Ishikawa (cell line): ENCODE results near the gene MT1X.

Experiments used
- CEBPB ChIP-seq: IDR thresholded peaks from 2 replicates; pipeline ENCODE4 v1.6.1; 2012
- EGR1 ChIP-seq: IDR thresholded peaks from 2 replicates; pipeline ENCODE4 v1.6.1; 2012
- EP300 ChIP-seq: IDR thresholded peaks from 2 replicates; pipeline ENCODE4 v1.6.1; 2012; ENCODE audit warnings: borderline replicate concordance
- NFIC ChIP-seq: IDR thresholded peaks from 2 replicates; pipeline ENCODE4 v1.6.1; 2012
- RAD21 ChIP-seq: IDR thresholded peaks from 2 replicates; pipeline ENCODE4 v1.6.1; 2012; ENCODE audit warnings: low read depth
- TAF1 ChIP-seq: IDR thresholded peaks from 2 replicates; pipeline ENCODE4 v1.6.1; 2012; ENCODE audit warnings: low read depth, mild to moderate bottlenecking
- TEAD4 ChIP-seq: IDR thresholded peaks from 2 replicates; pipeline ENCODE4 v1.6.1; 2012
- YY1 ChIP-seq: IDR thresholded peaks from 2 replicates; pipeline ENCODE4 v1.6.1; 2012; ENCODE audit warnings: low read depth
- TF ChIP-seq, protein P1 (sequence below): IDR thresholded peaks from 2 replicates; pipeline ENCODE4 v1.6.1; 2012; ENCODE audit warnings: low read depth, mild to moderate bottlenecking
- TF ChIP-seq, protein P2 (sequence below): IDR thresholded peaks from 2 replicates; pipeline ENCODE4 v1.6.1; 2012

DNA sequence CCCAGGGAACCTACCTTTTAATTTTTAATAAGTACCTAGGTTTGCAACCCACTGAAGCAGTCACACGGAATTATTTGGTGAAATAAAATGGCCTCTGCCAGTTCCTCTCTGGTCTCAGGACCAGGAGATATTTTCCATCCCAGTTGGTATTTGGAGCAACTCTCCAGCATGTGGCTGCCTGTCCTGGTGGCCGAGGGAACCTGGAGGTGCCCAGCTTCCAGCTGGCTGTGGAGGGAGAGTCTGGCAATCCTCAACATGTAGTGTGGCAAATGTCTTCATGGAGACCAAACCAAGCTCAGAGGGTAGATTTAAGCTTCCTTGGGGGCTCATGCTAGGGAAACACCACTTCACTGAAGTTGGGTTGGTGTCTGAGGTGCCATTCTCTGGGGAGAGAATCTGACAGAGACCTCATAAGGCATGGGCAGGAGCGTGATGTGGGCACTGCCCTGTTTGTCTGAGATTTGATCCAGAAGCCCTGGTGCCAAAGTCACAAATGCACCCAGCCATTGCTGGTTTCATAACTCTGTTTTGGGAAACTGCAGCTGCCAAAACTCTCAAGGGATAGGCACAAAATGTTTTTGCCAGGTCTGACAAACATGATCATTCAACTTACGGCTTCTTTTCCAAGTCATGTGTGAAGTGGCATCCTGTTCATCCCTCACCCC, 2.8 kb downstream of the MT1X start:
- TF ChIP-seq TAF1 (no peak), NFIC (no peak), EP300 (no peak), EGR1 (no peak), YY1 (no peak), CEBPB (no peak), RAD21 (no peak), TEAD4 (no peak)
- TF ChIP-seq, protein P1, sequence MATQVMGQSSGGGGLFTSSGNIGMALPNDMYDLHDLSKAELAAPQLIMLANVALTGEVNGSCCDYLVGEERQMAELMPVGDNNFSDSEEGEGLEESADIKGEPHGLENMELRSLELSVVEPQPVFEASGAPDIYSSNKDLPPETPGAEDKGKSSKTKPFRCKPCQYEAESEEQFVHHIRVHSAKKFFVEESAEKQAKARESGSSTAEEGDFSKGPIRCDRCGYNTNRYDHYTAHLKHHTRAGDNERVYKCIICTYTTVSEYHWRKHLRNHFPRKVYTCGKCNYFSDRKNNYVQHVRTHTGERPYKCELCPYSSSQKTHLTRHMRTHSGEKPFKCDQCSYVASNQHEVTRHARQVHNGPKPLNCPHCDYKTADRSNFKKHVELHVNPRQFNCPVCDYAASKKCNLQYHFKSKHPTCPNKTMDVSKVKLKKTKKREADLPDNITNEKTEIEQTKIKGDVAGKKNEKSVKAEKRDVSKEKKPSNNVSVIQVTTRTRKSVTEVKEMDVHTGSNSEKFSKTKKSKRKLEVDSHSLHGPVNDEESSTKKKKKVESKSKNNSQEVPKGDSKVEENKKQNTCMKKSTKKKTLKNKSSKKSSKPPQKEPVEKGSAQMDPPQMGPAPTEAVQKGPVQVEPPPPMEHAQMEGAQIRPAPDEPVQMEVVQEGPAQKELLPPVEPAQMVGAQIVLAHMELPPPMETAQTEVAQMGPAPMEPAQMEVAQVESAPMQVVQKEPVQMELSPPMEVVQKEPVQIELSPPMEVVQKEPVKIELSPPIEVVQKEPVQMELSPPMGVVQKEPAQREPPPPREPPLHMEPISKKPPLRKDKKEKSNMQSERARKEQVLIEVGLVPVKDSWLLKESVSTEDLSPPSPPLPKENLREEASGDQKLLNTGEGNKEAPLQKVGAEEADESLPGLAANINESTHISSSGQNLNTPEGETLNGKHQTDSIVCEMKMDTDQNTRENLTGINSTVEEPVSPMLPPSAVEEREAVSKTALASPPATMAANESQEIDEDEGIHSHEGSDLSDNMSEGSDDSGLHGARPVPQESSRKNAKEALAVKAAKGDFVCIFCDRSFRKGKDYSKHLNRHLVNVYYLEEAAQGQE: no peak
- TF ChIP-seq, protein P2, sequence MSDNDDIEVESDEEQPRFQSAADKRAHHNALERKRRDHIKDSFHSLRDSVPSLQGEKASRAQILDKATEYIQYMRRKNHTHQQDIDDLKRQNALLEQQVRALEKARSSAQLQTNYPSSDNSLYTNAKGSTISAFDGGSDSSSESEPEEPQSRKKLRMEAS: no peak
